ENCODE measurements around the gene TRAF7.
A peak's percentile ranks its signal among the peaks of the same experiment; 100 is the strongest.

The TRAF7 gene

DNA sequence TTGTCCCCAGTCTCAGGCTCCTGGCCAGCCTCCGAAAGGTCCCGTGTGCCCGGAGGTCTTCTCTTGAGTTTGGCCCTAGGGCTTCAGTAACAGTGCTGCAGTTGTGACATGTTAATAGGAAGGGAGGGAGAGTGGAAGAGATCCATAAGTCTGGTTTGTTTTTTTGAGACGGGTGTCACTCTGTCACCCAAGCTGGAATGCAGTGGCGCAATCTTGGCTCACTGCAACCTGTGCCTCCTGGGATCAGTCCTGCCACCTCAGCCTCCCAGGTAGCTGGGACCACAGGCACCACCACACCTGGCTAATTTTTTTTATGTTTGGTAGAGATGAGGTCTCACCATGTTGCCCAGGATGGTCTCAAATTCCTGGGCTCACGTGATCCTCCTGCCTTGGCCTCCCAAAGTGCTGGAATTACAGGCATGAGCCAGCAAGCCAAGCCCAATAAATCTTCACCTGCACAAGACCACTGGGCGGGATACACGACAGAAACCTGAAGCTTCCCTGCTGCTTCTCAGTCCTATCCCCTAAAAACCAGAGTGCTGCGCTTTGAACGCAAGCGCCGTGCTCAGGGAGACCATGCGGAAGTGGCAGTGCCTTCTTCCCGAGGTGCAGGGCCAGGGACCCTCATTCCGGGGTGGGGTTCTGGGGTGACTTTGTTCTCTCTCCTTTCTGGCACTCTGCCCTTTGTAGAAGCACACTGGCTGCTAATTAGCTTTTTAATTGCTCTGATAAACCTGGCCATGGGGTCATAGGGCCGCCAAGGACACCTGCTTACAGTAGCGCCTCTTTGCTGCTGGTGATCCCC lies 10.9 kb downstream of the TRAF7 start:
- no peak for DNase-seq

DNA sequence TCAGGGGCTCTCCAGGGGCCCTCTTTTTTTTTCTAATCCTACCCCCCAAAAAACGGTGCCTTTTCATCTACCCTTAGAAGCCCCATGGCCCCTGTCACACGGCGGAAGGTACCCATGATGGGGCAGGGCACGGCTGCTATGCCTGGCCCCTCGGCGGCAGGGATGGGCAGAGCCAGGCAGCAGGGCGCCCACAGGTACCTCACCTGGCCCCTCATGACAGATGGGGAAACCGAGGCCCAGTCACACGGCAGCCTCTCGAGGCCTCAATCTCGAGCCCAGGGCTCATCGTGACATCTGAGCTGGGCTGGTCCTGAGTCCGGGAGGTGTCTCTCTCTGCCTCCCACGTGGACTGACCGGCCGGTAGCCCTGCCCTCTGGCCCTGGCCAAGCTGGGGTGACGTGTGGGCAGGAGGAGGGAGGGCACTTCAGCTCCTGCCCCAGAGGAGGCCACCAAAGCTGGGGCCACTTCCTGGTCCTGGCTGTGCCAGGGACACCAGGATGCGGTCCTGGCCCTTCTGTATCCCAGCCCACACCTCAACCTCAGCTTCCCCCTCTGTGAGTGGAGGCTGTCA lies 11.6 kb downstream of the TRAF7 start:
- DNase-seq: no peak

DNA sequence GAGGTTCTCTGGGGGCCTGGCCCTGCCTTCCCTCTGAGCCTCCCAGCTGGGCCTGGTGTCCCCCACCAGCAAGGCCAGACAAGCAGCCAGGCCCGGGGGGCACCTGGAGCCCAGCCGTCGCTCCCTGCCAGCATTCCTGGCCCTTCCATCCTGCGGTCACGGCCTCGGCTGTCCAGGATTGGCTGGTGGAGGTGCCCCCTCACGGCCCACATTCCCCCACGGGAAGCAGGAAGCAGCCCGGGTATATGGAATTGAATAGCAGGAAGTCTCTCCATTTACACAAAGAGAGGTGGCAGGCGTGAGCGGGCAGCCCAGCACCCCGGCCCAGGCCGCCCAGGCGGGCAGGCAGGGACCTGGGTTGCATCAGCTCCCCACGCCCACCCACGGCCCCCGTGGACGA lies 14.5 kb downstream of the TRAF7 start:
- no peak for DNase-seq

DNA sequence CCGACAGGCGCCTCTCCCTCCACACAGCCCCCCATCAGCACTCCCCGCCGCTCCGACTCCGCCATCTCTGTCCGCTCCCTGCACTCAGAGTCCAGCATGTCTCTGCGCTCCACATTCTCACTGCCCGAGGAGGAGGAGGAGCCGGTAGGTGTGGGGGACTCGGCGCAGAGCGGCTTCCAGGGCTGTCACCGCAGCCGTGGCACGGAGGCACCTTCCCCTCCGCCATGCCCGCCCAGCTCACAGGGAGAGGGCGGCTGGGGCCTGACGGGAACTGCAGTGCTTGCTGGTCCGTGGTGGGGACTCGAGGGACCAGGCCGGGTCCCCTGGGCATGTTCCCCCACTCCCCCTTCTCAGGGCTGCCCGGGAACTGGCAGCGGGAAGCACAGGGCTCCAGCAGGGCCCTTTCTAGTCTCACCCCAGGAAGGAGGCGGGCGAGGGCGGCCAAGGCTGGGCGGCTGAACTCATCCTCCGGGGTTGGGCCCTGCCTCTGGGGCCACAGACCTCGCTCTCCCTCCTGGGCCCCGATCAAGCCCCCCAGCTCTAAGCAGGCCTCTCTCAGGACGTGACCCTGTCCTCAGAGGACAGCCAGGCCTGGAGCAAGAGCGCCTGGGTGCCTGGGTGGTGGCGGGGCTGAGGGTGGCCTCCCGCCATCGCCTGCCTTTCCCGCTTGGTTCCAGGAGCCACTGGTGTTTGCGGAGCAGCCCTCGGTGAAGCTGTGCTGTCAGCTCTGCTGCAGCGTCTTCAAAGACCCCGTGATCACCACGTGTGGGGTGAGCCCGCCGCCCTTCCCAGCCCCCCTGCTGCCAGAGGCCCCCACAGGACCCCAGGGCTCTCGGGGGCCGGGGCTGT lies 15.2 kb downstream of the TRAF7 start:
- no peak for DNase-seq

DNA sequence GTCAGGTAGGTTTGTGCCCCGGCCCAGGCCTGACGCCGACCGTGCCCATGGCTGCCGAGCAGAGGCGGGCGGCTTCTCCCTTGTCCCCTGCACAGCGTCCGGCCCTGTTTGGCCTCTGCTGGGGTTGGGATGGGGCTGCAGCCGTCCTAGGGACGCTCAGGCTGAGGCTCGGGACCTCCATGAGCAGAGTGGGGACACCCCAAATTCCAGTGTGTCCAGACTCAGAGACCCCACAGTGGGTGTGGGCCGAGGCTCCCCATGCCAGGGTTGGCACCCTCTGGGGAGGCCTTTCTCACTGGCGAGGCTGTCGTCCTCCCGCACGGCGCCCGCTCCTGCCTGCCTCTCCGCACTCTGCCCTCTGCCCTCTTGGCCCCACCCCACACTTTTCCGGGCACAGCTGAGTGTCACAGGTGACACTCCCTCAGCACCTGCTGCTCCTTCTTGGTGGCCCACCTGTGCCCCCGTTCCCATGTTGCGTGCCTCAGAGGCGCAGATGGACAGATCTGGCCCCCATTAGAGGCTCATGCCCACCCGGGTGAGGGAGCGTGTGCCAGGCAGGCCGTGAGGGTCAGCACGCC lies 16.1 kb downstream of the TRAF7 start:
- no peak for DNase-seq

DNA sequence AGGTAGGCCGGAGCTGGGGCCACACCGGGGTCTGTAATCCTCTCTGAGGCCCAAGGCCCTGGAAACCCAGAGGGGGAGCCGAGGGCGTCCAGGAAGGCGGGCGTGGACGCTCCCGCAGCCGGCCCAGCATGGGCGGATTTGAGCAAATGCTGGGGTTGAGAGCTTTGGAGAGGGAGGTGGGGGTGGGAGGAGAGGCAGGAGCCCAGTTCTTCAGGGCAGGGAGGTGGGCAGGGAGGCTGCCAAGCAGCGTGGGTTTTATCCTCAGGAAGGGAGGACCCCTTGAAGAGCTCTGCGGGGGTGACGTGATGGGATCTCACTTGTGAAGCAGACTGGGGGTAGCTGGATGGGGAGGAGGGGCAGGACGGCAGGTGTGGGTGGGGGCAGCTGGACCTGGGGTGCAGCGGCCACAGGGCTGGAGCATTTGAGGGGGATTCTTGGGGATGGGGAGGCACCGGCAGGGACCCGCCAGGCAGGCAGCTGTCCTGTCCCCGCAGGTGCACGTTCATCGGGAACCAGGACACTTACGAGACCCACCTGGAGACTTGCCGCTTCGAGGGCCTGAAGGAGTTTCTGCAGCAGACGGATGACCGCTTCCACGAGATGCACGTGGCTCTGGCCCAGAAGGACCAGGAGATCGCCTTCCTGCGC lies 17.2 kb downstream of the TRAF7 start:
- no peak for DNase-seq

DNA sequence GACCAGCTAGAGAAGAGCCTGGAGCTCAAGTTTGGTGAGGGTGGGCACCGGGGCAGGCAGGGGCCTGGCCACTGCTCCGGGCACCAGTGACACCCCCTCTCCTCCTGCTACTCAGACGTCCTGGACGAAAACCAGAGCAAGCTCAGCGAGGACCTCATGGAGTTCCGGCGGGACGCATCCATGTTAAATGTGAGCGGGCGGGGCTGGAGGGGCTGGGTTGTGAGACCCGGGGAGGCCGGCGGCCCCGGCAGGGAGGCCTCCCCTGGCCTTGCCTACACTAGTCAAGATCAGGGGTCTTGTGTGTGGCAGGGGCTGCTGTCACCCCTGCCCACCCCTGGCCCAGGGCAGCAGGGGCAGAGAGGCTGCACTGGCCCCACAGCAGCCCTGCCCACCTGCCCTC lies 17.8 kb downstream of the TRAF7 start:
- DNase-seq: no peak

DNA sequence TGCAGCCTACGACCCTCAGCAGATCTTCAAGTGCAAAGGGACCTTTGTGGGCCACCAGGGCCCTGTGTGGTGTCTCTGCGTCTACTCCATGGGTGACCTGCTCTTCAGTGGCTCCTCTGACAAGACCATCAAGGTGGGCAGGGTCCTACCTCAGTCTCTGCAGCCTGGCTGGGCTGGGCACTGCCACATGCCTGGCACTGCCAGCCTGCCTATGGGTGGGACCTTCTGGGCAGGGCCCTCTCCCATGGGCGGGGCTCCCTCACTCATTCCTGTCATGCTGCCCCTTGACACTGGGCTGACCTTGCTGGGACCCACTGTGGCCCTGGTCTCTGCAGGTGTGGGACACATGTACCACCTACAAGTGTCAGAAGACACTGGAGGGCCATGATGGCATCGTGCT lies 18.3 kb downstream of the TRAF7 start:
- no peak for DNase-seq

DNA sequence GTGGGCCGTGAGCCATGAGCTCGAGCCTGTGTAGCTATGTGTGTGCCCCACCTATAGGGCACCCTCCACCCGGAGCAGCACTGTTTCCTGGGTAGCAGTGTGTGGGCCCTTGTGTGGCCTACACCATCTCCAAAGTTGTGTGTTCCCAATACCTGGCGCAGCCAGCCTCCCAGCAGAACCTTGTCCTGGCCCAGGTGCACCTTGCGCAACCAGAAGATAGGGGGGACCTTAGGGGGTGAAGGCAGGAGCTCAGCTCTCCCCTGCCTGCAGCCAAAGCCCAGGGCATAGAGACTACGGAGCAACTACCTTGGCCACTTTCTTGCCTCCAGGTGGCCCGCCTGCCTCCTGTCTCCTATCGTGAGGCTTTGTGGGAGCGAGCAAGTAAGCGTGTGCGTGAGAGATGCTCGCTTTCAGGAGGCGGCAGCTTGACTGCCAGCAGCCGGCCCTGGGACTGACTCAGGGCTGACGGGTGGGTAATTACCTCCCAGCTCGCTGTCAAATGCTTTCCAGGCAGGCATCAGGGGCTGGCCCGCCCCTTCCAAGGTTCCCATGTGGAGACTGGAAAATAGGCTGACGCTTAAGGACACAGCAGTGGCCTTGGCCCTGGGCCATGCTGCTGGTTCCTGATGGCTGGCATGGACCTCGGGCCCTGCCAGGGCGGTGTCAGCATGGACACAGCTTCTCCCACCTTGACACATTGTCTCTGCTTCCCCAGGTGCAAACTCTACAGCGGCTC lies 19.0 kb downstream of the TRAF7 start:
- no peak for DNase-seq

DNA sequence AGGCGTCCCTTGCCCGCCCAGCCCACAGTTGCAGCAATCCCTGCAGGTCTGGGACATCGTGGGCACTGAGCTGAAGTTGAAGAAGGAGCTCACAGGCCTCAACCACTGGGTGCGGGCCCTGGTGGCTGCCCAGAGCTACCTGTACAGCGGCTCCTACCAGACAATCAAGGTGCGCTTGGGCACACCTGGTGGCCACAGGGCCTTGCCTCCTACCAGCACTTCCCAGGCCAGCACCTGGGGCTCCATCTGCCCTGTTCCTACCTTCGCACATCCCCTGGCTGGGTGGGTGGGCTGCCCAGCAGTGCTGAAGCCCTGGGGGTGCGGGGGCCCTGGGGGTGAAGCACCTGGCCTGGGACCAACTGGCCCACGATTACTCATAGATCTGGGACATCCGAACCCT lies 19.9 kb downstream of the TRAF7 start:
- no peak for DNase-seq

DNA sequence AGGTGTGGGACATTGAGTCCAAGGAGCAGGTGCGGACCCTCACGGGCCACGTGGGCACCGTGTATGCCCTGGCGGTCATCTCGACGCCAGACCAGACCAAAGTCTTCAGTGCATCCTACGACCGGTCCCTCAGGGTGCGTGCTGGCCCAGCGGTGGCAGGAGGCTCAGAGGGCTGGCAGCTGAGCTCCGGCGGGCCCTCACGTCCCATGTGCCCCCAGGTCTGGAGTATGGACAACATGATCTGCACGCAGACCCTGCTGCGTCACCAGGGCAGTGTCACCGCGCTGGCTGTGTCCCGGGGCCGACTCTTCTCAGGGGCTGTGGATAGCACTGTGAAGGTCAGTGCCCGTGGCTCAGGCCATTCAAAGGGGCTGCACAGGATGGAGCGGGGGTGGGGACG lies 20.5 kb downstream of the TRAF7 start:
- no peak for DNase-seq

DNA sequence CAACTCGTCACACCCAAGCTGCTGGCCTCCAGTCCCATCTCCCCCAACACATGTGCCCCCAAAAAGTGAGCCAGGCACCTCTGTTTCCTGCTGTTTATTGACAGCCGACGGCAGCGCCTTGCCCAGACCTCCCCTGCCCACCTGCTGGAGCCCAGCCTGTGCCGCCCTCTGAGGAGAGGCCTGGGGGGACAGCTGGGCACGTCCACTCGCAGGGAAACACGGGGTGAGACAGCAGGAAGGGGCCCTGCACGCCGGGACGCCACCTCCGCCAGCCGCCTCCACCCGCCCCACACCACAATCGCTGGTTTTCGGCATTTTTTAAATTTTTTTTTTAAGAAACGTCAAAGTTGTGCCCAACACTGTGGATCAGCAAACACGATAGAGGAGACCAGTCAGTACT lies 21.5 kb downstream of the TRAF7 start:
- DNase-seq: no peak

DNA sequence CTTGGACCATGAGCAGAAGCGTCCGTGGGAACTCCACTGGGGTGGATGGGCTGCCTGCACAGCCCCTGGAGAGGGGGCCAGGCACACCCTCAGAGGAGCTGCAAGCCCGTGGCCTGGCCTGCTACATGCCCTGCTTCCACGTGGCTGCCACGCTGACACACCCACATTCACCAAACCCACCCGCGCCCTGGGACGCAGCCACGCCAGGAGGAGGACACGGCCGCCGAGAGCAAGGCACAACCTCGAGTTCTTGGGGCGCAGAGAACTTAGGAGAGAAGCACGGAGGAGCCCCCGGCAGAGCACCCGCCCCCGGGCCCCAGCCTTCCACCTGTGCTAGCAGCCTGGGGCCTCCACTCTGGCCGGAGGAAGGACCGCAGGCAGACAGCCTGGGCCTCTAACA lies 22.0 kb downstream of the TRAF7 start:
- DNase-seq: no peak

DNA sequence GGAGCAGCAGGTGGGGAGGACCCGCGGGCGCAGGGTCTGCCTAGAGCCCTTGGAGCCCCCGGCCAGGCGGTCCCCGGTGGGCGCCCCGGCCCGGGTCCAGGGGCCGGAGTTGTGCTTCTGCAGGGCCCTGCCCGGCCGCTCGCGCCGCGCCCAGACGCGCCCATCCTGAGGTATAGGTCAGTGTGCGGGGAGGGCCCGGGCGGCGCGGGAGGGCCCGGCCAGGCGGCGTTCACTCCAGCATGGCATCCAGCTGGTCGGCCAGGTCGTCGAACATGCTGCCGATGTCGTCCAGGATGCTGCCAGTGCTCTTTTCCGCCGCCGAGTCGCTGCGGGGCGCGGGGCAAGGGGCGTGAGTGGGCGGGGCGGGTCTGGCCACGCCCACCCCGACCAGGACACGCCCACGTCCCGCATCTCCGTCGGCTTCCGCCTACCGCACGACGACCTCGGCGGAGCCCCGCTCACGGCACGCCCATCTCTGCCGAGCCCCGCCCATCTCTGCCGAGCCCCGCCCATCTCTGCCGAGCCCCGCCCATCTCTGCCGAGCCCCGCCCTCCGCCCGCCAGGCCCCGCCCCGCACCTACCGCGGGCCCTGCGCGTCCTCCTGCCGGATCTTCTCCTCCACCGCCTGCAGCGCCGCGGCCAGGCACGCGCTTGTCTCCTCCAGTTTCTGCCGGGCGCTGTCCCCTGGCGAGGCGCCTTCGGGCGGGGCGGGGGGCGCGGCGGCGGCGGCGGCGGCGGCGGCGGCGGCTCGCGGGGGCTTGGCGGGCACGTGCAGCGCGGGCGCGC lies 22.9 kb downstream of the TRAF7 start:
- DNase-seq: peak; percentile 15 to 51

DNA sequence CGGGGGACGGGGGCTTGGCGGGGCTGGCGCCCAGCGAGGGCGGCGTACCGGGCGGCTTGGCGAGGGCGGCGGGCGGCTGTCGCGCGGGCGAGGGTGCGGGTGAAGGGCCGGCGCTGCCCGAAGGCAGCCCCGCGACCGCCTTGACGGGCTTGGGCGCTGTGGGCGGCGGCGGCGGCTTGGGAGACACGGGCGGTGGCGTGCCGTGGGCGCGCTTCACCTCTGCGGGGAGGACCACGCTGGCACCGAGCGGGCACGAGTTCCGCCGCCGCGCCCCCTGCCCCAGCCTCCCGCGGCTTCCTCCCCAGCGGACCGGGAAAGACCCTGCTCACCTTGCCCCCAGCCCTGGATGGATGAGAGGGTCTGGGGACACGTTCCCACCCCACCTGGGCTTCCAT lies 23.5 kb downstream of the TRAF7 start:
- no peak for DNase-seq

DNA sequence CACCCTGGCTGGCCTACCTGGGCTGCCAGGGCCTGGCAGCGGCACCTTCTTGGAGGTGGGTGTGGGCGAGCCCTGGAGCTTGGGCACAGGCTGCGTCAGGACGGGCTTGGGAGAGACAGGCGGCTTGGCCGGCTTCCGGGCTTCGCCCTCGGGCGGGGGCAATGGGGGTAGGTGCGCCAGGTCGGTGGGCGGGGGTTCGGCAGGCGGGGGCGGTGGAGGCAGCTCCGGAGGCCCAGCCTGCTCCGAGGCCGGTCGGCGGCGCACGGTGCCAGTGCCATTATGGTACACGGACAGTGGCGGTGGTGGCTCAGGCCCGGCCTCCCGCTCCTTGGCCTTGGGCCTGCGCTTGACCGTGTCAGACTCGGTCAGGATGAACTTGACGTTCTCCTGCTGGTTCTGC lies 24.0 kb downstream of the TRAF7 start:
- no peak for DNase-seq

DNA sequence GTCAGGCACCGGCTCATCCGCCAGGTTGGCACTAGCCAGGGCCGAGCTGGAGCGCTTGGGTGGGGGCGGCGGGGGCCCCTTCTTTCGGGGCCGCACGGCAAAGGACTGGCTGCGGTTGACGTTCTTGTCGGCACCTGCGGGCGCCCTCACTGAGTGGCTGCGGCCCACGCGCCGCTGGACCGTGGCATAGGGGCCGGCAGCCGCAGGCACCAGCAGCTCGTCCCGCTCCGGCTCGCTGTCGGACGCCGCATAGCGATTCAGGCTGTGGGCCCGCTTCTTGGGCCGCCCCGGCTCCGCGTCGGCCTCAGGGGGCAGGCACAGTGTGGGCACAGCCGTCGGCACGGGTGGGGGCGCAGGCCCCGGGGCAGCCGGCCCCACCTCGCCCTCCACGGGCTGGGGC lies 24.9 kb downstream of the TRAF7 start:
- DNase-seq: no peak

DNA sequence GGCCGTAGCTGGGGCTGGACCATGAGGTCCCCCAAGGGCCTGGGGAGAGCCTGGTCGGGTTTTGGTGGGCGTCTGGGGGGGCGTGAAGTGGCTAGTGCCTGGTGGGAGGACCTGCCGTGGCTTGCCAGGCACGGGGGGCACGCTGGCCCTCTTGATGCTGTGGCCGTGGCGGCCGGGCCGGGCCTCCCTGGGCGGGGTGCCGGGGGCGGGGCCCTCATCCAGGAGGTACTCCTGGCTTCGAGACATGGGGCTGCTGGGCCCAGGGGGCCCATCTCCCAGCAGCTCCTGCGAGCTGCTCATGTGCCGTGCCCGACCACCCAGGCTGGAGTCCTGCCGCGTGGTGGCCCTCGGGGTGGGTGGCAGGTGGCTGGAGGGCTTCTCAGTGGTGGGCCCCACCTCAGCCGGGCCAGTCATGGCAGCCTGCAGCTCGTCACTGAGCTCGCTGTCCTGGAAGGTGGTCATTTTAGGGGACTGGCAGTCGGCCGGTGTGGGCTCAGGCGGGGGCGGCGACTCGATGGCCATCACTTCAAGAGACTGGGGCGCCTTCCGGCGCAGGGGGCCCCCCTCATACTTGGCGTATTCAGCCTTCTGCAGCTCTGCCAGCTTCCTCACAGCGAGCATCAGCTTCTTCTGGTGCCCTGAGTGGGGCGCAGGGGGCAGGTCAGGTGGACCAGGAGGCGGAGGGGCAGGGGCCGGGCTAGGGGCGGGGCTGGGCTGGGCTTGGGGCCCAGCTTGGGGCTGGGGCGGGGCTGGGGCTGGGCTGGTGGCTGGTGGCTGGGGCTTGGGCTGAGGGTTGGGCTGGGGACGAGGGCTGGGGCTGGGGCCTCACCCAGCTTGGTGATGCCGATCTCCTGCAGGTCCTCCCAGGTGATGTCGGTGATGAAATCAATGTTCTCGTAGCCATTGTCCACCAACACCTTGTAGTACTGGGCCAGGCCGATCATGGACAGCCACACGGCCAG lies 25.7 kb downstream of the TRAF7 start:
- DNase-seq: no peak

DNA sequence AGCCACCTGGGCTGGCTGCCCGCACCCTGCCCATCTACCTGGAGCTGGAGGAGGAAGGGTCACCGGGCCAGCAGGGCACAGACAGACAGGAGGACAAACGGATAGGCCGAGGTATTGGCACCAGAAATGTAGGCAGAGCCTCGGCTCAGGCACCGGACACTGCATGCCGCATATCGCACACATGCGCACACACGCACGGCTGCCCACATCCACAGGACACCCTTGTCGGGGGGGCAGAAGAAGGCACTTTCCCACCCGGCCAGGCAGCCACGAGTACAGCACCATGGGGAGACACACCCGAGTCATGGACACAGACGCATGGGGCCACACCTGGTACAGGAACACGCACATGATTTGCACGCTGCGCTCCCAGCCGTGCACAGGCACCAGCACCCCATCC lies 26.4 kb downstream of the TRAF7 start:
- no peak for DNase-seq

DNA sequence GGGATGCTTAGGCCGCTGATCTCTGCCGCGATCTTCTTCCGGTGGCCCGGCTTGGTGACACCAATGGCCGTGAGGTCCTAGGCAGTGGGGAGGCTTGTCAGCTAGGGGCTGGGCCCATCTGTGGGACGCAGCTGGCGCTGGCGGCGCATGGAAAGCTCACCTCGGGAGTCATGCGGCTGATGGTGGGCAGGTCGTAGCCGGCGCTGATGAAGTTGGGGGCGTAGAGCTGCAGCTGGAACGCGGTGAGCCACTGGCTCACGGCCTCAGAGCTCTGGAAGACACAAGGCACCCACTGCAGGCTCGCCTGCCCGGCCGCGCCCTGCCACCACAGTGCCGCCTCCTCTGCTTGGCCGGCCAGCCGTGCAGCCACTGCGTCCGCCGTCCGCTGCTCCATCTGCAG lies 28.1 kb downstream of the TRAF7 start:
- DNase-seq: no peak
